ENCODE results near the gene C6orf163. TPM values are rescaled to one million over a fixed set of nuclear protein-coding genes. Genes with fewer than 3 reads are reported as not detected.

Gene C6orf163
- total RNA-seq, 2 donors from 2014 or later: 4.7 to 4.9 TPM

GRCh38 chr6:87341899-87342298 lies 2.7 kb upstream of the C6orf163 start:
- ATAC-seq (ENCODE audit: insufficient number of reproducible peaks, low FRiP score, low read depth) (no peak), DNase-seq (ENCODE audit: low spot score) (no peak)
- H3K4me1 ChIP-seq (ENCODE audit: control insufficient read depth in 1 of 2, low read depth in 2 of 2): peaks cover 0 to 5% of the 10 kb centered on the region in 2 donors
- H3K9me3 ChIP-seq: no peaks in the 10 kb centered on the region
- no peak overlapping the region for H3K4me3 ChIP-seq
- H3K36me3 ChIP-seq: no peaks in the 10 kb centered on the region
- no peaks in the 10 kb centered on the region for H3K27me3 ChIP-seq (replicated peaks; ENCODE audit: insufficient read depth)
- no peak overlapping the region for H3K27ac ChIP-seq
- TF ChIP-seq, protein P1, sequence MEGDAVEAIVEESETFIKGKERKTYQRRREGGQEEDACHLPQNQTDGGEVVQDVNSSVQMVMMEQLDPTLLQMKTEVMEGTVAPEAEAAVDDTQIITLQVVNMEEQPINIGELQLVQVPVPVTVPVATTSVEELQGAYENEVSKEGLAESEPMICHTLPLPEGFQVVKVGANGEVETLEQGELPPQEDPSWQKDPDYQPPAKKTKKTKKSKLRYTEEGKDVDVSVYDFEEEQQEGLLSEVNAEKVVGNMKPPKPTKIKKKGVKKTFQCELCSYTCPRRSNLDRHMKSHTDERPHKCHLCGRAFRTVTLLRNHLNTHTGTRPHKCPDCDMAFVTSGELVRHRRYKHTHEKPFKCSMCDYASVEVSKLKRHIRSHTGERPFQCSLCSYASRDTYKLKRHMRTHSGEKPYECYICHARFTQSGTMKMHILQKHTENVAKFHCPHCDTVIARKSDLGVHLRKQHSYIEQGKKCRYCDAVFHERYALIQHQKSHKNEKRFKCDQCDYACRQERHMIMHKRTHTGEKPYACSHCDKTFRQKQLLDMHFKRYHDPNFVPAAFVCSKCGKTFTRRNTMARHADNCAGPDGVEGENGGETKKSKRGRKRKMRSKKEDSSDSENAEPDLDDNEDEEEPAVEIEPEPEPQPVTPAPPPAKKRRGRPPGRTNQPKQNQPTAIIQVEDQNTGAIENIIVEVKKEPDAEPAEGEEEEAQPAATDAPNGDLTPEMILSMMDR (IDR thresholded peaks at IDR 0.05): no peak

DNA sequence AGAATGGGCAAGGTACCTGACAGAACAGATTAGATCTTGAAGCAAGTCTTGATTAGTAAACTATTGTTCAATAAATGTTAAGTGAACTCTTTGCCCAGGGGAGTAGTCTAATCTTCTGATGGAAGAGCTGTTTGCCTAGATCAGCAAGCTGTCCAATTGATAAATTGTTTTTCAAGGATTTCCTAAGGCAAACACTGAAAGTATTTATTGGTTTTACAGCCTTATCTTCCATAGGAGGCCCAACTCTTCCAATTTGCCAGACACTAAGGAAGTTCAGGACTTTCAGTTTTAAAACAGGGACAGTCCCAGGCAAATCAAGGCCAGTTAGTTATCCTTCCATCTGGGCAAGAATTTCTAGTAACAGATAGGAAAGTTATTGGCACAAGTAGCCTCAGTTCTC lies 1.8 kb upstream of the C6orf163 start:
- no peaks in the 10 kb centered on the region for H3K27me3 ChIP-seq (replicated peaks; ENCODE audit: insufficient read depth)
- TF ChIP-seq, protein P1 (IDR thresholded peaks at IDR 0.05): no peak
- ATAC-seq (ENCODE audit: insufficient number of reproducible peaks, low FRiP score, low read depth) (no peak), DNase-seq (ENCODE audit: low spot score) (no peak)
- H3K36me3 ChIP-seq: no peaks in the 10 kb centered on the region
- H3K27ac ChIP-seq: no peak overlapping the region
- no peak overlapping the region for H3K4me3 ChIP-seq
- H3K4me1 ChIP-seq (ENCODE audit: control insufficient read depth in 1 of 2, low read depth in 2 of 2): peaks cover 0 to 5% of the 10 kb centered on the region in 2 donors
- H3K9me3 ChIP-seq: no peaks in the 10 kb centered on the region

GRCh38 chr6:87346700-87347099 lies 2.1 kb downstream of the C6orf163 start:
- TF ChIP-seq, protein P1 (IDR thresholded peaks at IDR 0.05): no peak
- H3K36me3 ChIP-seq: no peaks in the 10 kb centered on the region
- no peaks in the 10 kb centered on the region for H3K27me3 ChIP-seq (replicated peaks; ENCODE audit: insufficient read depth)
- no peak for ATAC-seq (ENCODE audit: insufficient number of reproducible peaks, low FRiP score, low read depth)
- no peak overlapping the region for H3K27ac ChIP-seq
- no peaks in the 10 kb centered on the region for H3K9me3 ChIP-seq
- H3K4me3 ChIP-seq: no peak overlapping the region
- no peak for DNase-seq (ENCODE audit: low spot score)
- H3K4me1 ChIP-seq (ENCODE audit: control insufficient read depth in 1 of 2, low read depth in 2 of 2): no peaks in the 10 kb centered on the region

DNA sequence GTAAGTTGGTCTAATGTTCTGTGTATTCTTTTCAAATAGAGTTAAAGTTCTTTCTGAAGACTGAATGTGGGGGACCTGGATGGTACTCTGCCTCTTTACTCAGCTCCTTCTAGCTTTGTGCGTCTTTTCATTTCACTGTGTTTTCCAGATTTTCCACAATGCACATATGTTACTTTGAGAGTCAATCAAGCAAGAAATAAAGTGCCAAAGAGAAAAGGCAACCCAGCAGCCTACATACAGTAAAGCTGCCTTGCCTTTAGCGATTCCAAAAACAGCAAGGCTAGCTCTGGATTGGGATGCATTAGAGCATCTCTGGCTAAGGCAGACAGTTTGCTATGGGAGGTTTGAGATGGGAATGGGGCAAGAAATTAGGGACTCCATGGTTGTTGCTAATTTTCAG lies 5.3 kb downstream of the C6orf163 start:
- TF ChIP-seq, protein P1 (IDR thresholded peaks at IDR 0.05): no peak

GRCh38 chr6:87350516-87350915 lies 5.9 kb downstream of the C6orf163 start:
- TF ChIP-seq, protein P1 (IDR thresholded peaks at IDR 0.05): no peak
- H3K9me3 ChIP-seq: no peaks in the 10 kb centered on the region
- H3K36me3 ChIP-seq: no peaks in the 10 kb centered on the region
- H3K4me3 ChIP-seq: no peak overlapping the region
- H3K4me1 ChIP-seq (ENCODE audit: control insufficient read depth in 1 of 2, low read depth in 2 of 2): no peaks in the 10 kb centered on the region
- H3K27me3 ChIP-seq (replicated peaks; ENCODE audit: insufficient read depth): no peaks in the 10 kb centered on the region
- DNase-seq (ENCODE audit: low spot score) (no peak), ATAC-seq (ENCODE audit: insufficient number of reproducible peaks, low FRiP score, low read depth) (no peak)
- H3K27ac ChIP-seq: no peak overlapping the region

More for the DNA sequence above, 5.3 kb downstream of the C6orf163 start:
- no peaks in the 10 kb centered on the region for H3K4me1 ChIP-seq (ENCODE audit: control insufficient read depth in 1 of 2, low read depth in 2 of 2)
- H3K27ac ChIP-seq: no peak overlapping the region
- H3K36me3 ChIP-seq: no peaks in the 10 kb centered on the region
- H3K4me3 ChIP-seq: no peak overlapping the region
- no peak for DNase-seq (ENCODE audit: low spot score)
- H3K27me3 ChIP-seq (replicated peaks; ENCODE audit: insufficient read depth): no peaks in the 10 kb centered on the region
- ATAC-seq (ENCODE audit: insufficient number of reproducible peaks, low FRiP score, low read depth): no peak
- no peaks in the 10 kb centered on the region for H3K9me3 ChIP-seq
